Skeletal muscle cell (primary cell): ENCODE measurements around the gene ST6GALNAC3.

Experiments used
- DNase-seq: peaks from one replicate; pipeline ENCODE4 v3.0.0-alpha.2; 2010; ENCODE audit warnings: low read depth
- H3K4me3 ChIP-seq: 2 replicates; pipeline ENCODE4 v1.5.1; 2011; ENCODE audit warnings: low read depth, mild to moderate bottlenecking, control low read depth, low read length, moderate library complexity

Gene ST6GALNAC3

DNA sequence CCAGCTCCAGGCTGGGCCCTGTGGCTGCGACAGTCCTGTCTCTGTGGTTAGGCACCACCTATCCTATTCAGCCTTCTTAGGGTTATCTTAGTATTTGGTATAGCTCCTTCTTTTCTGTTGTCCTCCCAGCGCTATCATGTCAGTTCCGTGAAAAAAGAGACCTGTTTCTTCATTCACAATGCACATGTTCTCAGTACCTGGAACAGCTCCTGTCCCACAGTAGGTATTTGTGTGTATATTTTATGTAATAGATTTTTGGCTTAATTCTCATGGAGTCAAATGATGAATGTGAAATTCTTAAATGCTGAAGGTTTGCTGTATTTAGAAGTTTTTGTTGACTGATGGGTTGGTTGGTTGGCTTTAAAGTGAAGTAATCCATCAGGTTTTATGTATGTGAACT, 279.7 kb downstream of the ST6GALNAC3 start:
- no peak for DNase-seq
- H3K4me3 ChIP-seq = no peak overlapping the region

GRCh38 chr1:76366726-76367125, 292.2 kb downstream of the ST6GALNAC3 start:
- no peak for DNase-seq
- H3K4me3 ChIP-seq = no peak overlapping the region

- no peak for DNase-seq
These were observed 297.4 kb downstream of the ST6GALNAC3 start for GRCh38 chr1:76371941-76372340.

GRCh38 chr1:76374086-76374485, 299.5 kb downstream of the ST6GALNAC3 start:
- no peak overlapping the region for H3K4me3 ChIP-seq
- peak; percentile 11 for DNase-seq

More at GRCh38 chr1:76371941-76372340, 297.4 kb downstream of the ST6GALNAC3 start:
- H3K4me3 ChIP-seq = no peak overlapping the region

- H3K4me3 ChIP-seq = no peak overlapping the region
- DNase-seq = no peak
These were observed 302.7 kb downstream of the ST6GALNAC3 start for GRCh38 chr1:76377247-76377646.

- no peak overlapping the region for H3K4me3 ChIP-seq
- peak; percentile 9 for DNase-seq
These were observed 305.0 kb downstream of the ST6GALNAC3 start for GRCh38 chr1:76379506-76379905.

GRCh38 chr1:76381450-76382097, 307.0 kb downstream of the ST6GALNAC3 start:
- DNase-seq = no peak
- no peak overlapping the region for H3K4me3 ChIP-seq

GRCh38 chr1:76388261-76388660, 313.7 kb downstream of the ST6GALNAC3 start:
- H3K4me3 ChIP-seq = no peak overlapping the region
- no peak for DNase-seq

DNA sequence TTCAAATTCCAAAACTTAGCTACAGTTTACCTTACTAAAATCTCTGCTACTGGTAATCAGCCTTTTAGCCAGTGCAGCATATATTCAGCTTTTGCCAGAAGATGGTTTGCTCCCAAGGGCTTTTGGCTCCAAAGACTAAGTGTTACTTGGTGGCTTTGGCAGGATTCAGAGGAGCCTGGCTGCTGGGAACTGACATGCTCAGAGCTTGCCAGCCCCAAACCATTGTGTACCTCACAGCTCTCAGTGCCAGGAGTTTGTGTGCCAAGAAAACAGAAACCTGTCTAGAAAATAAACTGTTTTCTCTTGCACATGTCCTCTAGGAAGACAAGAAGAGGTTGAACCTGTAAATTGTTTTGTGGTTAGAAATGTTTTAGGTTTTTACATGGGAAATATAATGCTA, 315.9 kb downstream of the ST6GALNAC3 start:
- DNase-seq = no peak
- H3K4me3 ChIP-seq = no peak overlapping the region

DNA sequence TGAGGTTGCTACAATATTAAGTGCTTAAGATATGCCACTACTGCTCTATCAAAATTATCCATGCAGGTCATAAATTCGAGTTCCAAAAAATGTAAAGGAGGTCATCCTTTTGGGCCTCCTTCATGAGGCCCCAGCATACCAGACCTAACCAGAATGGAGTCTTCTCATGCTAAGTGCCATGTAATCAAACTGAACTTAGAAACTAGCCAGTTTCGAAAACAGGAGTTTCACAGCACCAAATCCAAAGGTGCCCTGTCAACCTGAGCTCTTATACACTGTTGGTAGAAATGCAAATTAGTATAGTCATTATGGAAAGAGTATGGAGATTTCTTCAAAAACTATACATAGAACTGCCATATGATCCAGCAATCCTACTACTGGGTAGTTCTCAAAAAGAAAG, 320.5 kb downstream of the ST6GALNAC3 start:
- no peak overlapping the region for H3K4me3 ChIP-seq
- DNase-seq = no peak

DNA sequence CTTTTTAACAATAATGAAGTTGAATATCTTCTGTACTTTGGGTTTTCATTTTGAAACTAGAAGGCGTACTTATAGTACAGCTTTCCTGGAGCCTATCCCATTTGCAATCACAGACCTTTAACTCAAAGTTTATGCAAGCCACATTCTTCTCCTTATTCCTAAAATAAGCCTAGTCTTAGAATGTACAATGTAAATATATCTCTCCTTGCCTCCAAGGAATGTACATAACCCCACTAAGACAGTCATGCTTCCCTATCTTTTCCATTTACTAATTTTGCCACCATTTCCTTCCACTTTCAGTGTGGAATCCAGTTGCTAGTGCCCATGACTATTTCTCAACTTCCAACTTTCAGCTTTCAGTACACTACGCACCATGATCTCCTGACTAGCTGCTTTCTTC, 327.6 kb downstream of the ST6GALNAC3 start:
- no peak for DNase-seq
- H3K4me3 ChIP-seq = no peak overlapping the region

DNA sequence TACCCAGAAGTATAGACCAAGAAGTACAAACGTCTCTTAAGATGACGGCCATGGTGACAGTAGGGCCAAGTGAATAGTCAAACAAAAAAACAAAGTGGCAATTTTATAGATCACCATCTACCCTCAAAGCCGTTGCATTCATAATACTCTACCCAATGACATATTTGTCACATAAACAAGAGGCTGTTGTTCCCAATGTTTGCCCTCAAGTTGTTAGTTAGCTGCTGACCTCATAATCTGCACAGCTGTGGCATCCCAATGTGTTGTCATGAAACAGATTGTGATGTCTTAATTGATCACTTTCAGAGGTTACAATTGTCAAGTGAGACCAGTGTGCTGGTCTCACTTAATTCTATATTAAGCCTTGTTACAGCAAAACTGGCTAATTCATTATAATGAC, 333.8 kb downstream of the ST6GALNAC3 start:
- no peak for DNase-seq
- no peak overlapping the region for H3K4me3 ChIP-seq

GRCh38 chr1:76410499-76410898, 336.0 kb downstream of the ST6GALNAC3 start:
- H3K4me3 ChIP-seq = no peak overlapping the region
- no peak for DNase-seq

- H3K4me3 ChIP-seq = no peak overlapping the region
- no peak for DNase-seq
These were observed 344.0 kb downstream of the ST6GALNAC3 start for GRCh38 chr1:76418531-76418930.

DNA sequence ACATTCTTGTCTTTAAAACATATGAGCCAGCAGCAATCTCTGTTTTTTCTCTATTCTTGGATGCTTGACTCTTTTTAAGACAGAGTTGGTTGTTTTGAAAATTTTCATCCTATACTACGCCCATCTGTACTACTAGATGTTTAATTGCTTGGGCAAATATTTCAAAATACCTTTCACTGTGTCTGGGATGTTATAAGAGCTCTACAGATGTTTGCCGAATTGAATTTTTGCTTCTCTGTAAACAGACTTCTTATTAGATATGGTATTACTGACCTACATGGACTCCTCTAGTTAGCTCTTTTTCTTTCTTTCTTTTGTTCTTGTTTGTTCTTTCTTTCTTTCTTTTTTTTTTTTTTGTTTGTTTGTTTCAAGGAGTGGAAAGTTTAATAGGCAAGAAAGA, 345.1 kb downstream of the ST6GALNAC3 start:
- H3K4me3 ChIP-seq = no peak overlapping the region
- DNase-seq = no peak

- peak; percentile 52 for DNase-seq
- H3K4me3 ChIP-seq = no peak overlapping the region
These were observed 350.9 kb downstream of the ST6GALNAC3 start for GRCh38 chr1:76425201-76426145.

GRCh38 chr1:76426606-76427005, 352.1 kb downstream of the ST6GALNAC3 start:
- H3K4me3 ChIP-seq = no peak overlapping the region
- DNase-seq = peak; percentile 18

DNA sequence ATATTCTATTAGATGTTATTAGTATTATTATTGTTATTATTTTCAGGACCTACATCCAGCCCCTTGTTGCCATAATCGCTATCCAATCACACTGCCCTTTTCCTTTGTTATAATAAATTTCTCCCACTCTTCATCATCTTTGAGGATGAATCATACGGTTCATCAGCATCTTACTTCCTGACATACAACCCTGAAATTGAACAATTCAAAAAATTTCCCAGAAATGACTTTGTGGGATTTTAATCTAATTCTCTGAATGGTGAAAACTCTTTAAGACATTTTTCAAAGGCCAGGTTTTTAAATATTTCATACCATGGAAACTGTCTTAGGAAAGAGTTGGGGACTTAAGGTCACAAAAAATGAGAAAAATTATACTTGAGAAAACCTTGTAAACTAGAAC, 353.5 kb downstream of the ST6GALNAC3 start:
- no peak for DNase-seq
- H3K4me3 ChIP-seq = no peak overlapping the region

DNA sequence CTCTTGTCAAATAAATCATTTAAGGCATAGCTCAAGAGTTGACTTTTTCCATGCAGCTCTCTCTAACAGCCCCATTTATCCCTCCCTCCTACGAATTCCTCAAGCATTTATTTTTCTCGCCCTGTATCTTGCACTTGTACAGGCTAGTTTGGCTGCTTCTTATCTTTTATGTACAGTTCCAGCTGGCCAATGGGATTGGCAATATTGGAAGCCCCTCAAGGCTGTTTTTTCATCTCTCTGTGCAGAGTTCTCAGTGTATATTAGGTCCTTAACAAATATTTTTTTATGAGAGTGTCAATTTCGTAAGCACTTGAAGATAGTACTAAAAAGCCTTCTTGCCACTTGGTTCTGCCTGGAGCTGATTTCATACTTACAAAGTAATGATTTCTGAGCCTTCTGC, 356.0 kb downstream of the ST6GALNAC3 start:
- H3K4me3 ChIP-seq = no peak overlapping the region
- no peak for DNase-seq

- no peak for DNase-seq
- no peak overlapping the region for H3K4me3 ChIP-seq
These were observed 359.0 kb downstream of the ST6GALNAC3 start for GRCh38 chr1:76433526-76433925.

DNA sequence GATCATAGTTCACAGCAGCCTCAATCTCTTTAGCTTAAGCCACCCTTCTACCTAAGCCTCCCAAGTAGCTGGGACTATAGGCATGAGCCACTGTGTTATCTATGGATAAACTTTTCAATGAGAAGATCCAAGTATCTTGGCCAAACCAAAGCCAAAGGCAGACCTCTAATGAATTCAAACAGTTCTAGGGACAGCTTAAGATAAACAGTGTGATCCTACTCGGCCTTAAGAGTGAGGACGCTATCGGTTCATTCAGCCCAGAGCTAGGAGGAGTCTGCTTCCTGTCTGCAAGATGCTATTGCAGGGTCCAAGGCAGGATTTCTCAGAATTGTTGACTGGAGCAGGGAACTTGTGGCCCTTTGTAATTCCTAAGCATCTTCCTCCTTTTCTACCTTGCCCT, 368.7 kb downstream of the ST6GALNAC3 start:
- no peak for DNase-seq
- no peak overlapping the region for H3K4me3 ChIP-seq
